ENCODE results near the gene C13orf46. TPM values are rescaled to one million over a fixed set of nuclear protein-coding genes. Genes with fewer than 3 reads are reported as not detected.

Gene C13orf46
- total RNA-seq, 1 donor = under 0.01 TPM

GRCh38 chr13:113938246-113938645 lies 35.6 kb downstream of the C13orf46 start:
- no peak for TF ChIP-seq CTCF (IDR thresholded peaks at IDR 0.05; ENCODE audit: insufficient read depth, low read depth, low read length)
- DNase-seq (ENCODE audit: low read depth) = no peak
- H3K4me3 ChIP-seq (ENCODE audit: low read depth, low read length) = no peak overlapping the region

- no peak overlapping the region for H3K4me3 ChIP-seq (ENCODE audit: low read depth, low read length)
- TF ChIP-seq CTCF (IDR thresholded peaks at IDR 0.05; ENCODE audit: insufficient read depth, low read depth, low read length) = no peak
- no peak for DNase-seq (ENCODE audit: low read depth)
Measured at GRCh38 chr13:113937527-113938180, 36.2 kb downstream of the C13orf46 start.

- H3K4me3 ChIP-seq (ENCODE audit: low read depth, low read length) = no peak overlapping the region
- TF ChIP-seq CTCF (IDR thresholded peaks at IDR 0.05; ENCODE audit: insufficient read depth, low read depth, low read length) = no peak
- no peak for DNase-seq (ENCODE audit: low read depth)
Measured at GRCh38 chr13:113937073-113937472, 36.8 kb downstream of the C13orf46 start.

- DNase-seq (ENCODE audit: low read depth) = no peak
- H3K4me3 ChIP-seq (ENCODE audit: low read depth, low read length) = no peak overlapping the region
- no peak for TF ChIP-seq CTCF (IDR thresholded peaks at IDR 0.05; ENCODE audit: insufficient read depth, low read depth, low read length)
Measured at GRCh38 chr13:113936166-113936965, 37.5 kb downstream of the C13orf46 start.

- no peak overlapping the region for H3K4me3 ChIP-seq (ENCODE audit: low read depth, low read length)
- no peak for TF ChIP-seq CTCF (IDR thresholded peaks at IDR 0.05; ENCODE audit: insufficient read depth, low read depth, low read length)
- no peak for DNase-seq (ENCODE audit: low read depth)
Measured at GRCh38 chr13:113935001-113935844, 38.7 kb downstream of the C13orf46 start.

GRCh38 chr13:113934576-113934975 lies 39.3 kb downstream of the C13orf46 start:
- no peak for TF ChIP-seq CTCF (IDR thresholded peaks at IDR 0.05; ENCODE audit: insufficient read depth, low read depth, low read length)
- DNase-seq (ENCODE audit: low read depth) = no peak
- H3K4me3 ChIP-seq (ENCODE audit: low read depth, low read length) = no peak overlapping the region
